H1 (cell line): Measurements from ENCODE around the gene SEPTIN5. TPM values are rescaled to one million over a fixed set of nuclear protein-coding genes. Genes with fewer than 3 reads are reported as not detected.

Experiments used
- CTCF ChIA-PET: fragments of 300-600 bp; sonication (Branson Sonifier 250); formaldehyde crosslinking; loops from one replicate; lab custom pipeline; 2021; ENCODE audit not compliant: partially characterized antibody; lab: Charles Lee
- POLR2A ChIA-PET: fragments of 300-600 bp; sonication (Branson Sonifier 250); formaldehyde crosslinking; loops from one replicate; lab custom pipeline; 2021; ENCODE audit warnings: inconsistent platforms; ENCODE audit not compliant: partially characterized antibody; lab: Charles Lee
- DNase-seq, 2 experiments: peaks; one replicate each; pipeline versions ENCODE4 v3.0.0 to v3.0.0-alpha.2; 2010 to 2022; ENCODE audit warnings: low spot score in 2 of 2, low read depth in 1 of 2, mixed read lengths in 1 of 2
- FAIRE-seq: peaks from 2 replicates; lab custom pipeline; 2011; peaks lifted over from hg19 to GRCh38; lab: Jason Lieb, UNC
- H2AFZ ChIP-seq: 2 replicates; pipeline ENCODE4 v1.8.1; 2012; ENCODE audit warnings: low read length, inconsistent platforms
- H2AK5ac ChIP-seq: 2 replicates; pipeline ENCODE4 v1.6.1; 2013; ENCODE audit warnings: low read depth, low read length
- H2BK120ac ChIP-seq: replicated peaks from 2 replicates; pipeline ENCODE3; 2013; ENCODE audit warnings: low read depth, low read length, inconsistent platforms
- H2BK12ac ChIP-seq: 2 replicates; pipeline ENCODE4 v1.6.1; 2013; ENCODE audit warnings: low read depth, low read length
- H2BK15ac ChIP-seq: 2 replicates; pipeline ENCODE4 v1.6.1; 2013; ENCODE audit warnings: low read length
- H2BK20ac ChIP-seq: 2 replicates; pipeline ENCODE4 v1.6.1; 2013; ENCODE audit warnings: low read length
- H2BK5ac ChIP-seq: 2 replicates; pipeline ENCODE4 v1.6.1; 2013; ENCODE audit warnings: low read depth, low read length
- H3K14ac ChIP-seq: 2 replicates; pipeline ENCODE4 v1.6.1; 2013; ENCODE audit warnings: inconsistent platforms; ENCODE audit not compliant: insufficient read length
- H3K18ac ChIP-seq: 2 replicates; pipeline ENCODE4 v1.6.1; 2013; ENCODE audit warnings: low read length; ENCODE audit errors: extremely low read depth
- H3K23ac ChIP-seq: 2 replicates; pipeline ENCODE4 v1.6.1; 2013; ENCODE audit warnings: inconsistent platforms; ENCODE audit not compliant: insufficient read length
- H3K23me2 ChIP-seq: 2 replicates; pipeline ENCODE4 v1.6.1; 2013; ENCODE audit warnings: low read depth, low read length
- H3K27ac ChIP-seq: 2 replicates; pipeline ENCODE4 v1.6.1; 2011; ENCODE audit warnings: low read depth, low read length, inconsistent platforms
- H3K27me3 ChIP-seq, 4 experiments: replicated peaks in 1 of 4; 1 replicate in 1 of 4; 2 replicates in 3 of 4; pipeline versions ENCODE4 v1.6.1 to v1.8.1; 2011 to 2013; ENCODE audit warnings: low read length in 3 of 4, mild to moderate bottlenecking in 3 of 4, inconsistent platforms in 2 of 4, mixed read lengths in 2 of 4, moderate library complexity in 1 of 4; ENCODE audit not compliant: control insufficient read depth in 3 of 4, insufficient read depth in 3 of 4; ENCODE audit errors: extremely low read depth in 1 of 4
- H3K36me3 ChIP-seq, 4 experiments: 2 replicates each; pipeline versions ENCODE4 v1.6.1 to v1.8.1; 2011 to 2013; ENCODE audit warnings: mild to moderate bottlenecking in 4 of 4, low read length in 3 of 4, moderate library complexity in 2 of 4, control low read depth in 1 of 4, inconsistent platforms in 1 of 4; ENCODE audit not compliant: insufficient read depth in 4 of 4, control insufficient read depth in 2 of 4
- H3K4ac ChIP-seq: replicated peaks from 2 replicates; pipeline ENCODE3; 2013; ENCODE audit warnings: low read length, low read depth, mixed read lengths, inconsistent platforms; ENCODE audit not compliant: insufficient read length
- H3K4me1 ChIP-seq, 4 experiments: replicated peaks in 1 of 4; 1 replicate in 1 of 4; 2 replicates in 3 of 4; pipeline versions ENCODE4 v1.6.1 to v1.8.1; 2011 to 2013; ENCODE audit warnings: low read length in 3 of 4, inconsistent platforms in 2 of 4, mixed read lengths in 1 of 4; ENCODE audit not compliant: insufficient read depth in 4 of 4, control insufficient read depth in 3 of 4
- H3K4me2 ChIP-seq, 2 experiments: 2 replicates each; pipeline versions ENCODE4 v1.6.1 to v1.8.1; 2011 to 2013; ENCODE audit warnings: low read depth in 2 of 2, low read length in 2 of 2, control low read depth in 1 of 2, inconsistent platforms in 1 of 2, mild to moderate bottlenecking in 1 of 2; ENCODE audit not compliant: insufficient read depth in 1 of 2
- H3K4me3 ChIP-seq, 4 experiments: fragments of 200-600, 300-600 bp in 1 of 4; sonication (generic), shearing (Covaris generic), sonication (Bioruptor Twin) in 1 of 4; 2 replicates each; pipeline versions ENCODE4 v1.5.1 to v1.8.1; 2011 to 2016; ENCODE audit warnings: low read length in 4 of 4, low read depth in 3 of 4, control low read depth in 2 of 4, inconsistent platforms in 2 of 4, mild to moderate bottlenecking in 2 of 4, mixed read lengths in 1 of 4, moderate library complexity in 1 of 4; ENCODE audit not compliant: insufficient read depth in 2 of 4; ENCODE audit errors: extremely low read depth in 1 of 4
- H3K56ac ChIP-seq: replicated peaks from 2 replicates; pipeline ENCODE3; 2013; ENCODE audit warnings: low read depth, mild to moderate bottlenecking, mixed read lengths, low read length, inconsistent platforms; ENCODE audit not compliant: insufficient read length
- H3K79me1 ChIP-seq: 2 replicates; pipeline ENCODE4 v1.6.1; 2013; ENCODE audit warnings: low read depth, low read length, control low read depth
- H3K79me2 ChIP-seq, 2 experiments: 2 replicates each; pipeline versions ENCODE4 v1.6.1 to v1.8.1; 2012 to 2013; ENCODE audit warnings: low read length in 2 of 2, mild to moderate bottlenecking in 2 of 2, inconsistent platforms in 1 of 2; ENCODE audit not compliant: insufficient read depth in 2 of 2, control insufficient read depth in 1 of 2
- H3K9ac ChIP-seq, 4 experiments: replicated peaks in 1 of 4; 1 replicate in 1 of 4; 2 replicates in 3 of 4; pipeline versions ENCODE4 v1.6.1 to v1.8.1; 2011 to 2013; ENCODE audit warnings: low read depth in 3 of 4, low read length in 3 of 4, control low read depth in 2 of 4, mild to moderate bottlenecking in 2 of 4, moderate library complexity in 2 of 4, inconsistent platforms in 1 of 4; ENCODE audit errors: extremely low read depth in 1 of 4
- H3K9me3 ChIP-seq, 2 experiments: 2 replicates each; pipeline versions ENCODE4 v1.6.1 to v1.8.1; 2012 to 2013; ENCODE audit warnings: mild to moderate bottlenecking in 2 of 2, moderate library complexity in 2 of 2, control low read depth in 1 of 2, inconsistent platforms in 1 of 2, low read depth in 1 of 2, low read length in 1 of 2, mixed read lengths in 1 of 2; ENCODE audit not compliant: insufficient read depth in 2 of 2
- H4K20me1 ChIP-seq, 2 experiments: replicated peaks in 1 of 2; 2 replicates each; pipeline versions ENCODE3 to v1.8.1; 2011 to 2013; ENCODE audit warnings: inconsistent platforms in 2 of 2, low read length in 2 of 2, mild to moderate bottlenecking in 1 of 2; ENCODE audit not compliant: insufficient read depth in 2 of 2, control insufficient read depth in 1 of 2
- H4K5ac ChIP-seq: 2 replicates; pipeline ENCODE4 v1.6.1; 2013; ENCODE audit warnings: low read length, low read depth, mixed read lengths, inconsistent platforms; ENCODE audit not compliant: insufficient read length
- H4K8ac ChIP-seq: 2 replicates; pipeline ENCODE4 v1.8.0; 2013; ENCODE audit warnings: mild to moderate bottlenecking, moderate library complexity, low read length, inconsistent platforms; ENCODE audit not compliant: insufficient read depth; ENCODE audit errors: extremely low read depth
- H4K91ac ChIP-seq: replicated peaks from 2 replicates; pipeline ENCODE3; 2013; ENCODE audit warnings: low read length, mixed read lengths, inconsistent platforms; ENCODE audit not compliant: insufficient read length
- GTF2F1 ChIP-seq: IDR thresholded peaks from 2 replicates; pipeline ENCODE4 v1.6.1; 2012; ENCODE audit warnings: low read depth, low read length, improper control_type of control experiment, borderline replicate concordance
- JUND ChIP-seq: IDR thresholded peaks from 2 replicates; pipeline ENCODE4 v1.6.1; 2011; ENCODE audit warnings: mild to moderate bottlenecking, improper control_type of control experiment, low read length
- PHF8 ChIP-seq: fragments of 200-600 bp; sonication (generic); conservative IDR thresholded peaks from 2 replicates; pipeline ENCODE4 v1.7.1; 2012; ENCODE audit warnings: low read depth, mild to moderate bottlenecking, inconsistent platforms, low read length, moderate library complexity
- TAF1 ChIP-seq: IDR thresholded peaks from 2 replicates; pipeline ENCODE4 v1.6.1; 2011; ENCODE audit warnings: mild to moderate bottlenecking, low read depth, low read length
- WGBS, 2 experiments: shearing (Covaris generic) in 1 of 2; methylation state at CpG; one replicate each; pipeline versions ENCODE4 v1.1.6 to v1.1.7; 2013 to 2015; ENCODE audit warnings: low lambda C conversion rate in 2 of 2, mixed read lengths in 2 of 2, inconsistent platforms in 1 of 2, low coverage in 1 of 2, missing lambda C conversion rate in 1 of 2; ENCODE audit not compliant: insufficient replicate concordance in 2 of 2, insufficient coverage in 1 of 2, insufficient read length in 1 of 2; ENCODE audit errors: extremely low coverage in 1 of 2, missing lambda C conversion rate in 1 of 2; 5-methylcytosine and 5-hydroxymethylcytosine counted together
- polyA plus RNA-seq, 7 experiments: library from polyadenylated mRNA; depleted of rRNA in 3 of 7; stranded (reverse) in 5 of 7; unstranded in 2 of 7; fragments of >200 nt in 5 of 7; fragments of 200-250 nt in 2 of 7; gene quantifications; 1 replicate in 5 of 7; 2 replicates in 1 of 7; 4 replicates in 1 of 7; pipeline versions ENCODE4 v1.2.1 to v1.2.3, GENCODE V29; 2011 to 2013; ENCODE audit warnings: missing spikeins in 2 of 7, mixed read lengths in 2 of 7
- total RNA-seq: library from RNA; stranded (reverse); fragmentation: NEBNext Ultra II Directional; extraction: Animal tissue kit (Norgen Biotek cat#: 25700); gene quantifications from 2 replicates; pipeline ENCODE4 v1.2.1, GENCODE V29; 2021

Gene SEPTIN5
- total and polyA plus RNA-seq, 2 of the 8 experiments (the other 6 are each of a cell fraction or from before 2014, with no cell fraction given): 6.0 to 8.6 TPM

DNA sequence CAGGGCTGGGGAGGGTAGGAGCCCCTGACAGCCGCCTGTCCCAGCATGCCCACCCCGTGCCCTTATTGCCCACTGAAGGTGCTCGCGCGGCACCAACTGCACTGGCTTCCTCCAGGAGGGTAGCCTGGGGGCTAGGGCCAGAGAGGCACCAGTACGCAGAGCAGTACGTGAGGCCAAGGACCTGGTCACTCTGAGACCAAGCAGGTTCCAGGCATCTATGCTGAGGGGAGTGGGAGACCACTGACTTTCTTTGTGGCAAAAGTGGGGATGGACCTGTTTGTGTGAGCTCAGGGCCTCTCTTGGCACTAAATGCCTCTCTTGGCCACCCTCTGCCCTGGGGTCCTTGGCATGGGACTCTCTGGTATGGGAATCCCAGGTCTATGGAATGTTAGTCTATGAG, 19.9 kb downstream of the SEPTIN5 start:
- ChIA-PET POLR2A (no interaction called here), CTCF (interaction anchor here (1.0 to 7.0 kb wide), 6 partner anchors 10 to 181 kb away, joined by 3 to 168 read pairs (median 5); partner anchors contain the start of gene GP1BB)
- peaks cover 0 to 17% (median 7%) of the 10 kb centered on the region in 4 experiments; a peak in 5 of 7 replicates for H3K4me1 ChIP-seq
- no peak overlapping the region for H4K5ac ChIP-seq
- no peak overlapping the region for H3K56ac ChIP-seq
- no peak overlapping the region for H2BK5ac ChIP-seq
- DNase-seq (no peak), FAIRE-seq (no peak)
- no peak overlapping the region for H2BK12ac ChIP-seq
- H3K79me2 ChIP-seq: no peaks in the 10 kb centered on the region
- H3K18ac ChIP-seq: no peak overlapping the region
- 88% methylated on average over 7 of the region's 7 CpGs; no CpG with 5 or more reads in 1 of the 2 experiments for WGBS, 2 experiments
- peaks cover 0 to 12% (median 8%) of the 10 kb centered on the region in 4 experiments; a peak in 4 of 7 replicates for H3K27me3 ChIP-seq
- H2BK120ac ChIP-seq: no peak overlapping the region
- no peaks in the 10 kb centered on the region for H3K23me2 ChIP-seq
- H3K27ac ChIP-seq: no peak overlapping the region
- no peak overlapping the region for H3K4ac ChIP-seq
- no peak overlapping the region for H4K8ac ChIP-seq
- H2AFZ ChIP-seq: no peak overlapping the region
- no peaks in the 10 kb centered on the region for H3K79me1 ChIP-seq
- H2BK15ac ChIP-seq: peak overlapping the region; percentile 88
- H3K9me3 ChIP-seq: no peaks in the 10 kb centered on the region
- no peaks in the 10 kb centered on the region for H3K36me3 ChIP-seq
- H2BK20ac ChIP-seq: no peak overlapping the region
- H3K23ac ChIP-seq: no peak overlapping the region
- no peak overlapping the region for H4K91ac ChIP-seq
- H3K14ac ChIP-seq: no peak overlapping the region
- H2AK5ac ChIP-seq: 0 out of 2 replicates have a peak overlapping the region, but pooled peaks have one; percentile 39
- TF ChIP-seq TAF1 (no peak), PHF8 (no peak), GTF2F1 (no peak), JUND (no peak)
- no peak overlapping the region for H3K9ac ChIP-seq
- H4K20me1 ChIP-seq: peaks cover 0 to 5% of the 10 kb centered on the region in 2 experiments
- no peak overlapping the region for H3K4me2 ChIP-seq
- H3K4me3 ChIP-seq: no peak overlapping the region
